GM18511 (cell line): ENCODE measurements around the gene B3GNT9.

Experiments used
- ATAC-seq: cut with Tn5 transposase; IDR thresholded peaks from one replicate; pipeline ENCODE4 v1.9.1; 2021; ENCODE audit warnings: mild to moderate bottlenecking, moderate library complexity; ENCODE audit not compliant: unreplicated experiment

Gene B3GNT9

DNA sequence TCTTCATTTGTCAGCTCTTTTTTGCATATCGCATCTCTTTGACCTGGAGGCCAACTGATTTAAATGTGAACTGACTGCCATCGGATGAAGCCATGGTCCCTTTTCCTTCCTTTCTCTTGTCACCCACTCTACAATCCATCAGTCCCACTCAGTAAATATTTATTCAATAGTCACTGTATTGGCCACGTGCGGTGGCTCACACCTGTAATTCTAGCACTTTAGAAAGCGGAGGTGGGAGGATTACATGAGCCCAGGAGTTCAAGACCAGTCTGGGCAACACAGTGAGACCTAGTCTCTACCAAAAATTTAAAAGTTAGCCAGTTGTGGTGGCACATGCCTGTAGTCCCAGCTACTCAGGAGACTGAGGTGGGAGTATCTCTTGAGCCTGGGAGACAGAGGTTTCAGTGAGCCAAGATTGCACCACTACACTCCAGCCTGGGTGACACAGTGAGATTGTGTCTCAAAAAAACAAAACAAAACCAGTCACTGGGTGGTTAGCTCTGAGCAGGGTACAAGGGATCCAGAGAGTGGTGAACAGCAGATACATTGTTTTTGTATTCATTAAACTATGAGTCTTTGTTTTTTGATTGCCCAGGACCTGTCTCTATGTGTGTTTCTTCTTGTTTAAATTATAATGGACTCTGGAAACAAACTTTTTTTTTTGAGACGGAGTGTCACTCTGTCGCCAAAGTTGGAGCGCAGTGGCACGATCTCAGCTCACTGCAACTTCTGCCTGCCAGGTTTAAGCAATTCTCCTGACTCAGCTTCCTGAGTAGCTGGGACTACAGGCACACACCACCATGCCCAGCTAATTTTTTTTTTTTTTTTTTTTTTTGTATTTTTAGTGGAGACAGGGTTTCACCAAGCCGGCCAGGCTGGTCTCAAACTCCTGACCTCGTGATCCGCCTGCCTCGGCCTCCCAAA, 34.1 kb downstream of the B3GNT9 start:
- ATAC-seq: no peak

DNA sequence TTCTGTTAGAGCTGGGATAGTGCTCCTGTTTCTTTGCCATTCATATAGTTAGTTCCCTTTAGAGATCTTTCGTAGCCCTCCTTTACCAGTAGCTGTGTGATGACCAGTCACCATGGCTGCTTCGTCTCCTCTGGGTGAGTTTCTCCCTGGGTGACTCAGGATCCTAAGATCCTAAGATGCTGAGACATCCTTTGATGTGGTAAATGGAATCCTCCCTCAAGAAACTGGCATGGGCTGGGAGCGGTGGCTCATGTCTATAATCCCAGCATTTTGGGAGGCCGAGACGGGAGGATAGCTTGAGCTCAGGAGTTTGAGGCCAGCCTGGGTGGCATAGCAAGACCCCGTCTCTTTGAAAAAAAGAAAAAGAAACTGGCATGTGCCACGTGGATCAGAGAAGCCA, 35.2 kb downstream of the B3GNT9 start:
- no peak for ATAC-seq

DNA sequence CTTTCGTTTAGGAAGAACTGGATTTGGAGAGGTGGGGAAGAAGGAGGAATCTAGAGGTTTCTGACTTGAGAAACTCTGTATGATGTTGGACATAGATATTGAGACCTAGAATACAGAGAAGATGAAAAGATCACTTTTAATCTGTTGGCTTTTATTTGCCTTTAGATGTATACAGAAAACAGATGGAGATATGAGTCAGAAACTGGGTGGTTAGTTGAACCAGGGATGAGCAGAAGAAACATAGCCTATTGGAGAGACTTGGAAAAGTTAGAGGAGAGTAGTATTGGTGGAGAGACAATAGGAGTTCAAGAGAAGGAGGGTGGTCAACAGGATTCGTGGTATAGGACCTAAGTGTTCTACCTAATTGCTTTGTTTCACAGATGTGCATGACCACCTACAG, 36.0 kb downstream of the B3GNT9 start:
- ATAC-seq: no peak

DNA sequence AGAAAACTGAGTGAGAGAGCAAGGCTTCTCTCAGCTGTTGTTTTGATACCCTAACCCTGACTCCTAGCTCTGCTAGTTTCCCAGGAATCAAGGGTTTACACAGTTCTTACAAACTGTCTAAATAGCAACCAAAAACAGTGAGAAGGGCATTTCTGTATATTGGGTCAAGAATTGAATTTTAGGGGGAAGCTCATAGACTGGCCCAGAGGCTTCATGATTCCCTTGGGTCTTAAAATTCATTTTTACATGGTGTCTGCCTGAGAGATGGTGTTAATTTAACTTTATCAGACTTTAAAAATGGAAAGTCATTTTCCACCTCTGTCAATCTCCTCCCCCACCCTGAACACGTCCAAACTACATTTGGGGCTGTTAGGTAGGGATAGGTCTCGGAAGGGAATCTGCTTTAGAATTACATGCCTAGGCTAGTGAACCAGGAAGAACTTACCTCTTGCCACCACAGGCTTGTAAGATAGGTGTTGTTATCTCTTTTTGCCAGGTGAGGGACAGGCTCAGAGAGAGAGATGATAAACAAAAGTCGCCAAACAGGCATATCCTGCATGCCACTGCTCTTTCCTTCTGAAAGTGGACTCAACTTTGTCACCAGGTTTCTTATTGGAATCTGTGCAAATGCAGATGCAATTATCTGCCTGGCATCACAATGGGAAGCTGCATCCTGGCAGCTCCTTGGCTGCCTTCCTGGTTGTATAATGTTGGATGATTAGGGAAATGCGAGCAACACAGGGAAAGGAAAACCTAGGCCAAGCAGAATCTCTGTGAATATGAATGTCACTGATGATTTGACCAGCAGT, 38.0 kb downstream of the B3GNT9 start:
- ATAC-seq: no peak

DNA sequence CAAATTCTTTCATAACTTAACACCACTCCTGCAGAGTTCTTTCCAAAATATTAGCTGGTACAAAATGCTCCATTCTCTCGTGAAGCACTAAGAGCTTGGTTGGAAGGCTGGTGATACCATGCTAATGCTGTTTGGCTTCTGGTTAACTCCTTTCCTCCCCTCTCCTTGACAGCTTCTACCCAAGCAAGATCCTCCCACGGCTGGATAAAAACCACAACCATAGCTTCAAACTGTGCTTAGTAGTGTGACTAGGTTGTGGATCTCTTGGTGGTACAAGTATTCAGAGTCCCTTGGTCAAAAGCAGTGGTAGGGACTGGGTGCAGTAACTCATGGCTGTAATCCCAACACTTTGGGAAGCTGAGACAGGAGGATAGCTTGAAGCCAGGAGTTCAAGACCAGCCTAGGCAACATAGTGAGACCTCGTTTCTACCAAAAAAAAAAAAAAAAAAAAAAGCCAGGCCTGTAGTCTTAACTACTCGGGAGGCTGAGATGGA, 38.8 kb downstream of the B3GNT9 start:
- ATAC-seq: no peak

DNA sequence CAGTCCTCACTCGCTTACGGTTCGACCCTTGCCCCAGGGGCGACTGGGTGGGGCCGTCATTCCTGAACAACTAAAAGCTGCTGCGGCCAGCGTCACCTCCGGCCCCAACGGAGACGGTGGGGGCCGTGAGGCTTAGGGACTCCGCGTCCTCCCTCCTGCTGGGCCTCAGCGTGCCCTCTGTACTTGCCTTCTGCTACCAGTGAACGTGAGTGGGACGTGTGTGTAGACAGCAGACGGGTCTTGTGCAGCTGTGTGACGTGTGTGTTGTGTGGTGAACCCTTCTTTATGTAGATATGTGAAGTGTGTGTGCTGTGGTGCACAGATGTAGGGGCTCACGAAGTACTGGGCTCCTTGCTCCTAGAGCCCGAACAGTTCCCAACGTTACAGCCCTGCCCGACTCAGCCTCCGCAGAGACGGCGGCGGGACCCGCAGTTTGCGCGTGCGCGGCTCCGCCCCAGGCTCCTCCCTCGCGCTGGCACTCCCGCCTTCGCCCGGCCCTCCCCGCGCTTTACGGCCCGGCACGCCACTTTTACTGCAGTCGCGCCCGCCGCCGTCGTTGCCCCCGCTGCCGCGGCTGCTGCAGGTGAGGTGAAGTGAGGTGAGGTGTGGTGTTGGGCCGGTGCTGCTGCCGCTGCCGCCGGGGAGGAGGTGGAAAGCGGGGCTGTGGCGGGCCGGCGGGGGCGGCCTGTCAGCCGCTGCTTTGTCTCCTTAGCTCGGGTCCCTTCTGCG, 41.2 kb downstream of the B3GNT9 start, which contains the start of gene PHAF1:
Gene PHAF1, plus strand, starts transcription at position 535 of the 729 bp plus-strand sequence. CDS start 235 bp downstream, outside the sequence.
- peak; percentile 90 for ATAC-seq

DNA sequence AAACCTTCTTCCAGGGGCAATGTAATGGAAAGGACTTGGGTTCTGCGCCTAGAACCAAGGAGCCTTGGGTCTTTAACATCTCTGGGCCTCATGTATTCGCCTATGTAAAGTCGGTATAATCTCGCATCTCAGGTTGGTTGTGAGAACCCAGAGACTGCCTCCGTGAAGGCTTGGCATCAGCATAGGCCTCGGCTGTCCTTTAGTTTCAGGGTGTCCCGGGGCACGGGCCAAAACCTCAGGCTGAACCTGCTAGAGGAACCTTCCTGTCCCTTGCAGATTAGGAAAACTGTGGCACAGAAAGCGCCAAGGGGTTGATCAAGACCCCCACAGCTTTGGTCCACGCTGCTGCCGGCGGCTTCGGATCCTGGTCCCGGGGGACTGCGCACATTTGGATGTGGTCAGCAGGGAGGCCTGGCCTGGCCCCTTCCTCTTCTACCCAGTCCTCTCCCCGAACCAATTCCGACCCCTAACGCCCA, 41.8 kb downstream of the B3GNT9 start:
- ATAC-seq: no peak

DNA sequence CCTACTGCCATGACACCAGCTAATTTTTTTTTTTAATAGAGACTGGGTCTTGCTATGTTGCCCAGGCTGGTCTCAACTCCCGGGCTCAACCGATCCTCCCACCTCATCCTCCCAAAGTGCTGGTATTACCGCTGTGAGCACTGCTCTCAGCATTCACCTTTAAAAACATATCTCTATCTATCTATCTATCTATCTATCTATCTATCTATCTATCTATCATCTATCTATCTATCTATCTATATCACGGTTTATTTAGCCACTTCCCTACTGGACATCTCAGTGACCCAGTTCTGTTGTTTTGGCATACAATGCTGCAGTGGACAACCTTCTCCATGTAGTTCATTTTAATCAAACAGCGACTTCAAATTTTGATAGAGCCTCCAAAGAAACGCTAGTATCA, 42.3 kb downstream of the B3GNT9 start:
- no peak for ATAC-seq

DNA sequence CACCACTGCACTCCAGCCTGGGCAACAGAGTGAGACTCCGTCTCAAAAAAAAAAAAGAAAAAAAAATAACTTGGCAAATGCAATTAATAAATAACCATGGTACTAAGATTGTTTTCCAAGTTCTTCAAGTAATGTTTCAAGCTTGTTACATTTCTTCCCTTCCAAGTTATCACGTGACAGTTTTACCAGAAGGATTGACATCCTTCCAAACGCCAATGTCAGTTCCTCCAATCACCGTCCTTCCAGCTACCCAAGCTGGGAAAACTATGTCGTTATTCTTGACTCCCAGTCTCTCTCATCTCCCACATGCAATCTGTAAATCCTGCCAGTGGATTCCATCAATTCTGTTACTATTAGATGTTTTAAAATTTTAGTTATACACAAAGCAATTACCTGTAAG, 44.9 kb downstream of the B3GNT9 start:
- no peak for ATAC-seq

DNA sequence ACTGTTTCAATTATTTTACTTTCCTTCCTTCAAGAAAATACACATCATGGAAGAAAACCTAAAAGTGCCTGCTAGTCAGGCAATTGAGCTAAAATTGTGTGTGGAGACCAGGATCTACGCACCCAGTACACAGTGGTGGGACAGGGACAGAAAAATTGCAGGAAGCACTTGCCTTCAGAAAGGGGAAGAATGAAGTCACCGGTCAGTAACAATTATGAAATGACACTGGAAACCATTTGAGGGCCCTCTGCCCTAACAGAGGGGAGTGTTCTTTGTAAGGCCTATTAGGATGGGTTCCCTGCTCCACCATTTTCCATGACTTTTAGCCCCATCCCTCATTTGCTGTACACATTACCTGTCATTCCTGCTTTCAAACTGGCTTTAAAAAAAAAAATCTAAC, 45.6 kb downstream of the B3GNT9 start:
- no peak for ATAC-seq

DNA sequence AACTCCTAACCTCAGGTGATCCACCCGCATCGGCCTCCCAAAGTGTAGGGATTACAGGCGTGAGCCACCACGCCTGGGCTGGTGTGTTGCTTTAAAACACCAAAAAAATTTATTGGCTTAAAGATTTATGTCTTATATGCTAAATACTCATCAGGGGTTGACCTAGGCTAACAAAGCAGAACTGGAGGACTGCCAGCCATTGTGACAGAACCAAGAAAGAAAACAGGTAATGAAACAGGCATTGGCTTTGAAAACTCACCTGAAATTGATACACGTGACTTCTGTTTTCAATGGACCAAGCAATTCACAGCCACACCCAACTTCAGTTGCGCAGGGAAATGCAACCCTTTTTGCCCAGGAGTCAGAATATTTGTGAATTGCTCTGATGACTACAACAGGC, 46.0 kb downstream of the B3GNT9 start:
- no peak for ATAC-seq

DNA sequence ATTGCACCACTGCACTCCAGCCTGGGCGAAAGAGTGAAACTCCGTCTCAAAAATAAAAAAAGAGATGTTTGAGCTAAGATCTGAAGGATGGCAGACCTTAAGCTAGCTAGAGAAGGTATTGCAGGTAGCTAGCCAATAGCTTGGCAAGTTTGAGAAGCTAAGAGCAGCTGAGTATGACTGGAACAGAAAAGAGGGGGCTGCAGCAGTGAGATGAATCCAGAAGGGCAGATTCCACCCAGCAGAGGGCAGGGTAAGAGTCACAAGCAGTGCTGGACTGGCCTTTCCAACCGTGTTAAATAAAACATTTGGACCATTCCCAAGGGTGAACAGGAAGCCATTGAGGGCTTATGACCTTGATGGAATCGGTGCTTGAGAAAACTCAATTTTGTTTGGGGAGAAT, 46.7 kb downstream of the B3GNT9 start:
- ATAC-seq: no peak

DNA sequence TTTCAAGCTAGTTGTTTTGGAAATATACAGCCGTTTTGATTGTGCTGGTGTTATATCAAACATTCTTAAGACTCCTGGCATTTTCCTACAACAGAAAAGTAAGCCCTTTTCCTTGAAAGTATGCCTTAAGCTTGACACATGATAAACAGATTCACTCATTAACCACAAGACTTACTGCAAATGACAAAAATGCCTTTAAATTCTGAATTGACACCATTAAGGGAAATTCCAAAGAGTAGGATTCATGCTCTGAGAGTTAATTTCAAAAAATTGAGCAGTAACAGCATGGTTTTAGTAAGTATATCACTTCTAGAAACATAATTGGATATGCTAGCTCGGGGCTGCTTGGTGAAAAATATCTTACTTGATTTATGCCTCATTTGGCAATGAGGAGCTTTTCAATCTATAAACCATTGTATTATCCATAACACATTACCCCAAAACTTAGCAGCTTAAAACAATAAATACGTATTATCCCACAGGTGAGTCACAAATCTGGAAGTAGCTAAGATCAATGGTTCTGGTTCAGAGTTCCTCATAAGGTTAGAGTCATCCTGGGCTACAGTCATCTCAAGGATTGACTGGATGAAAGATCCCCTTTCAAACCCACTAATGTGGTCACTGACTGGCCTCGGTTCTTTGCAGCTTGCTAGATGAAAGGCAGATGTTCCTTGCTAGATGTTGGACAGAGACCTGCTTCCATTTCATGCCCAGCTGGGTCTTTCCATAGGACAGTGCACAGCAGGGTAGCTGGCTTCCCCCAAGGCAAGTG, 49.3 kb downstream of the B3GNT9 start:
- ATAC-seq: no peak

DNA sequence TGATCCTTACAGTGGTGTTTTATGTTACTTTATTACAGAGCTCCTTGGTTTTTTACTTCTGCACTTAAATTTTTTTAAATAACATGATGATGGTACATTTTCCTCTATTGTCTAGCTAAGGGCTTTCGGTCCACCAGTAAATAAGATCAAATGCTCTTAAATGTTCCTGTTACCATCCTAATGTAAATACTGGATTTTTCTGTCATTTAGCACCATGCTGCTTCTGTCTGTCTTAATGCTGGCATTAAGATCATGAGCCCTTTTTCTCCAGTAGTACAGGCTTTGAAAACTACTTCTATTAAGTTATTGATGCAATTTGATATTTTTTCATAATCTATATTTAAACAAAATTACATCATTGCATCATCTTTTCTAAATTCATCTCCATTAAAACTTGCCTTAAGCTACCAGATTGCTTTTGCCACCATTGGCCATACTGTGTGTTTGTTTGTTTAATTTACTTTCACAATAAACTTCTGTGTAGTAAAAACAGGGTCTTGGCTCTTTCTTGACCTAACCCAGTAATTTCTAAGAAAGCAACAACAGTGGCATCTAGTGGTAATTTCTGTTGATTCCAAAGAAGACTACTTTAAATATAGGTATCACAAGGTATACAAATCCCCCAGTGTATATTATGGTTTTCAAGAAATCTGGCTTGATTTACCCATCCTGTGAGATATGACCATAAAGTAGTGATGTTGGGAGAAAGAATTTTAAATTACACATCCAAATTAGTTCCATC, 50.1 kb downstream of the B3GNT9 start:
- ATAC-seq: no peak

DNA sequence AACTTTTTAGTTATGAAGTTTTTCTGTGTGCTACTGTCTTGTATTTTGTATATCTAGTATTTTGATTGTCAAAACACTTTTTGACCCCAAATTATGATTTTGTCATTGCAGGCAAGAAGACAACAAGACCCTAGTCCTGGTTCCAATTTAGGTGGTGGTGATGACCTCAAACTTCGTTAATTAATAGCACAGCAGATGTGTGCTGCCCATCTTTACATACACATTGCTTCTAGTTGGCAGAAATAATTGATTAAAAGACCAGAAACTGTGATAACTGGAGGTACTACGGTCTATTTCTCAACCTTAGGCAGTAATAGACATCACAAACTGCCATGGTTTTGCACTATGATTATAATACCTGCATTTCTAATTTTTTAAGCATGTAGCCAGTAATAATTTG, 52.2 kb downstream of the B3GNT9 start:
- ATAC-seq: no peak
